ENCODE measurements around the gene BRIP1.

DNA sequence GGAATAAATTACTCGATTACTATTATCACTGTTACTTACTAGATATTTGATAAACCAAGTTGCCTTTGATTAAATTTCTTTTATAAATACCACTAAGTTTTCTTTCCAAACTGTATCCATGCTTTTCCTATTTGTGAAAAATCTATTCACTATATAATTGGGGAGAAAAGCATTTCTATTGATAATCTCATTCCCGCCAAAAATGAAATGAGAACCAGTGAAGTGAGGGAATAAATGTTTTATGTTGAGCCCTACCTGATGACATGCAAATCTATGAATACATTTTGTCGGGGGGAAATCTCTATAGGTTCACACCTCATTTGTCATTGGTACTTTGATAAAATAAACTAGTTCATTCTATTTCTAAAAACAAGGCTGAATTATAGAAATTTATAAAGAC is 15.7 kb downstream of the BRIP1 start:
- no peak for TF ChIP-seq POLR2A (IDR thresholded peaks at IDR 0.05)
- no peak for TF ChIP-seq CTCF (IDR thresholded peaks at IDR 0.05)

All from uterus (tissue), 2 donors.